ENCODE data around the gene THAP11. TPM values are rescaled to one million over a fixed set of nuclear protein-coding genes. Genes with fewer than 3 reads are reported as not detected.

The THAP11 gene
- total and polyA plus RNA-seq, 4 donors: 9.6 to 31.1 (median 24.6) TPM

DNA sequence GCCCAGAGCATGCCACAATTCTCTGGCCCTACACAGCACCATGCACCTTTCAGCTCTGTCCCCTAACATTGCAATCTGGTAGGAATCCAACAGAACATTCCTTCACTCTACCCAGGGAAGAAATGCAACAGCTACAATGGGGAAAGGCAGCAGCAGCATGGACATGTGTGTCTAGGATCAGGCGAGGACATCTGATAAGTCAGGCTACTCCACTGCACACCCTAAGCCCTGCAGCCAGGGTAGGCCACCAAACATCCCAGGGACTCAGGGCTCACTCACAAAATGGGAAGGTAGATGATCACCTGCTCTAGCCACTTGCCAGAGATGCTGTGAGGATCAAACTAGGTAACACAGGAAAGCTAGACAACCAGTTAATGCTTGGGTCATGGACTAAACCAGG, 40.9 kb upstream of the THAP11 start:
- no peaks in the 10 kb centered on the region for H3K27me3 ChIP-seq (ENCODE audit: control insufficient read depth in 3 of 3, insufficient read depth in 3 of 3, low read length in 2 of 3)
- H3K9ac ChIP-seq (ENCODE audit: insufficient read depth in 1 of 2, low read length in 2 of 2): no peak overlapping the region
- no peak overlapping the region for H3K27ac ChIP-seq (ENCODE audit: low read depth in 1 of 2, low read length in 1 of 2)
- WGBS, 2 donors: 95 to 98% methylated on average over 1 of the region's 1 CpG
- no peak overlapping the region for H3K4me3 ChIP-seq
- no peak for DNase-seq
- TF ChIP-seq, protein P1, sequence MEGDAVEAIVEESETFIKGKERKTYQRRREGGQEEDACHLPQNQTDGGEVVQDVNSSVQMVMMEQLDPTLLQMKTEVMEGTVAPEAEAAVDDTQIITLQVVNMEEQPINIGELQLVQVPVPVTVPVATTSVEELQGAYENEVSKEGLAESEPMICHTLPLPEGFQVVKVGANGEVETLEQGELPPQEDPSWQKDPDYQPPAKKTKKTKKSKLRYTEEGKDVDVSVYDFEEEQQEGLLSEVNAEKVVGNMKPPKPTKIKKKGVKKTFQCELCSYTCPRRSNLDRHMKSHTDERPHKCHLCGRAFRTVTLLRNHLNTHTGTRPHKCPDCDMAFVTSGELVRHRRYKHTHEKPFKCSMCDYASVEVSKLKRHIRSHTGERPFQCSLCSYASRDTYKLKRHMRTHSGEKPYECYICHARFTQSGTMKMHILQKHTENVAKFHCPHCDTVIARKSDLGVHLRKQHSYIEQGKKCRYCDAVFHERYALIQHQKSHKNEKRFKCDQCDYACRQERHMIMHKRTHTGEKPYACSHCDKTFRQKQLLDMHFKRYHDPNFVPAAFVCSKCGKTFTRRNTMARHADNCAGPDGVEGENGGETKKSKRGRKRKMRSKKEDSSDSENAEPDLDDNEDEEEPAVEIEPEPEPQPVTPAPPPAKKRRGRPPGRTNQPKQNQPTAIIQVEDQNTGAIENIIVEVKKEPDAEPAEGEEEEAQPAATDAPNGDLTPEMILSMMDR (IDR thresholded peaks at IDR 0.05; ENCODE audit: control extremely low read depth, extremely low read depth): no peak
- H3K36me3 ChIP-seq (ENCODE audit: control insufficient read depth in 4 of 4, insufficient read depth in 4 of 4, low read length in 4 of 4): peaks cover 0 to 13% (median 10%) of the 10 kb centered on the region in 4 donors
- peaks cover 4 to 15% (median 8%) of the 10 kb centered on the region in 5 donors for H3K4me1 ChIP-seq (ENCODE audit: control insufficient read depth in 5 of 5, insufficient read depth in 5 of 5, low read length in 5 of 5)
- no peaks in the 10 kb centered on the region for H3K9me3 ChIP-seq (ENCODE audit: control insufficient read depth in 4 of 4, insufficient read depth in 3 of 4, low read length in 3 of 4)
- ATAC-seq (ENCODE audit: insufficient read depth, low FRiP score): no peak

DNA sequence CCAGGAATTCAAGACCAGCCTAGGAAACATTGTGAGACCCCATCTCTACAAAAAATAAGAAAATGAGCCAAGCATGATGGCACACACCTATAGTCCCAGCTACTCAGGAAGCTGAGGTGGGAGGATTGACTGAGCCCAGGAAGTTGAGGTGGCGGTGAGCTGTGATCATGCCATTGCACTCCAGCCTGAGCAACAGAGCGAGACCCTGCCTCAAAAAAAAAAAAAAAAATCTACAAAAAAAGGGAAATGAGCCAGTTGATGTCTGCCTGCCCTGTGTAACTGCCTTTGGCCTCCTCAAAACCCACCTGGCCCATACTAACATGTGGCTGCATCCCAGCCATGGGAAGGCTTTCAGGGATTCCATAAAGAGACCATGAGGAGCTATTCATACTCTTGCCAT, 40.2 kb upstream of the THAP11 start:
- Histone ChIP-seq H3K4me1 (ENCODE audit: control insufficient read depth in 5 of 5, insufficient read depth in 5 of 5, low read length in 5 of 5) (peaks cover 4 to 15% (median 8%) of the 10 kb centered on the region in 5 donors), H3K9ac (ENCODE audit: insufficient read depth in 1 of 2, low read length in 2 of 2) (no peak overlapping the region), H3K9me3 (ENCODE audit: control insufficient read depth in 4 of 4, insufficient read depth in 3 of 4, low read length in 3 of 4) (no peaks in the 10 kb centered on the region), H3K27ac (ENCODE audit: low read depth in 1 of 2, low read length in 1 of 2) (no peak overlapping the region), H3K27me3 (ENCODE audit: control insufficient read depth in 3 of 3, insufficient read depth in 3 of 3, low read length in 2 of 3) (no peaks in the 10 kb centered on the region), H3K36me3 (ENCODE audit: control insufficient read depth in 4 of 4, insufficient read depth in 4 of 4, low read length in 4 of 4) (peaks cover 0 to 13% (median 10%) of the 10 kb centered on the region in 4 donors), H3K4me3 (no peak overlapping the region)
- DNase-seq: no peak
- ATAC-seq (ENCODE audit: insufficient read depth, low FRiP score): no peak
- 55 to 90% methylated on average over 2 of the region's 2 CpGs for WGBS, 2 donors
- TF ChIP-seq, protein P1 (IDR thresholded peaks at IDR 0.05; ENCODE audit: control extremely low read depth, extremely low read depth): no peak

DNA sequence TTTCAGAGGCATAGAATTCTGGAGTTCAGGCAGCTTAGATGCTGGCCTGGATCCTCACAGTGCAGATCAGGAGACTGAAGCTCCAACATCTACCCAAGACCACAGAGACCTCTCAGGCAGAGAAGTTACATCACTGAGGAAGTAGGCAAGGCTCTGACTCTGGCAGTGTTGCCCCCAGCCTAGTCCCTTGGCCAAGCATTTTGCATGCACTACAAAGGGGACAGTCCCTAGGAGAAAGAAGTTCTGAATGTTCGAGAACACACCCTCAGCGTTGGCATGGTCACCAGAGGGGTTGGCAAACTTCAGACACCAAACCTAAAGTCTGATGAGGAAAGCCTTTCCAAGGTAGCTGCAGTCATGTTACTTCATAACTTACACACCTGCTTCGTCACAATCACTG, 38.2 kb upstream of the THAP11 start:
- Histone ChIP-seq H3K27ac (ENCODE audit: low read depth in 1 of 2, low read length in 1 of 2) (no peak overlapping the region), H3K9ac (ENCODE audit: insufficient read depth in 1 of 2, low read length in 2 of 2) (no peak overlapping the region), H3K4me1 (ENCODE audit: control insufficient read depth in 5 of 5, insufficient read depth in 5 of 5, low read length in 5 of 5) (peaks cover 6 to 16% (median 9%) of the 10 kb centered on the region in 5 donors), H3K27me3 (ENCODE audit: control insufficient read depth in 3 of 3, insufficient read depth in 3 of 3, low read length in 2 of 3) (no peaks in the 10 kb centered on the region), H3K36me3 (ENCODE audit: control insufficient read depth in 4 of 4, insufficient read depth in 4 of 4, low read length in 4 of 4) (peaks cover 0 to 13% (median 7%) of the 10 kb centered on the region in 4 donors), H3K4me3 (no peak overlapping the region), H3K9me3 (ENCODE audit: control insufficient read depth in 4 of 4, insufficient read depth in 3 of 4, low read length in 3 of 4) (no peaks in the 10 kb centered on the region)
- ATAC-seq (ENCODE audit: insufficient read depth, low FRiP score) (no peak), DNase-seq (no peak)
- TF ChIP-seq, protein P1 (IDR thresholded peaks at IDR 0.05; ENCODE audit: control extremely low read depth, extremely low read depth): no peak
- WGBS, 2 donors: 66 to 80% methylated on average over 3 of the region's 3 CpGs

Data from lung (tissue), 12 donors.